CD4-positive, alpha-beta T cell treated with Interleukin-21 for 1 hour (primary cell): ENCODE results near the gene CAVIN2.

ENCODE experiments used
- DNase-seq: peaks from one replicate; pipeline ENCODE4 v3.0.0-alpha.2; 2020

CAVIN2 gene

GRCh38 chr2:191864628-191865374 lies 17.9 kb upstream of the CAVIN2 start:
- DNase-seq: no peak

GRCh38 chr2:191863988-191864387 lies 17.1 kb upstream of the CAVIN2 start:
- DNase-seq: no peak

GRCh38 chr2:191862156-191862775 lies 15.4 kb upstream of the CAVIN2 start:
- DNase-seq: no peak

- DNase-seq: no peak
These were observed 14.0 kb upstream of the CAVIN2 start for GRCh38 chr2:191860760-191861466.

GRCh38 chr2:191859681-191860080 lies 12.8 kb upstream of the CAVIN2 start:
- DNase-seq: no peak

- no peak for DNase-seq
These were observed 11.0 kb upstream of the CAVIN2 start for GRCh38 chr2:191857886-191858285.

- DNase-seq: no peak
These were observed 10.4 kb upstream of the CAVIN2 start for GRCh38 chr2:191857259-191857805.

- no peak for DNase-seq
These were observed 9.4 kb upstream of the CAVIN2 start for GRCh38 chr2:191856111-191856876.

- no peak for DNase-seq
These were observed 8.5 kb upstream of the CAVIN2 start for GRCh38 chr2:191855382-191855781.

GRCh38 chr2:191854382-191855372 lies 7.8 kb upstream of the CAVIN2 start:
- DNase-seq: no peak

GRCh38 chr2:191853843-191854242 lies 7.0 kb upstream of the CAVIN2 start:
- DNase-seq: no peak

- no peak for DNase-seq
These were observed 4.3 kb upstream of the CAVIN2 start for GRCh38 chr2:191851158-191851557.

- no peak for DNase-seq
These were observed 2.2 kb upstream of the CAVIN2 start for GRCh38 chr2:191848771-191849767.

- no peak for DNase-seq
These were observed 876 bp upstream of the CAVIN2 start for GRCh38 chr2:191847764-191848163.

- DNase-seq: no peak
These were observed 893 bp downstream of the CAVIN2 start for GRCh38 chr2:191845876-191846514.

GRCh38 chr2:191845248-191845715 lies 1.6 kb downstream of the CAVIN2 start:
- no peak for DNase-seq

GRCh38 chr2:191844706-191845105 lies 2.2 kb downstream of the CAVIN2 start:
- DNase-seq: no peak

- DNase-seq: no peak
These were observed 6.0 kb downstream of the CAVIN2 start for GRCh38 chr2:191840921-191841320.

- DNase-seq: no peak
These were observed 6.7 kb downstream of the CAVIN2 start for GRCh38 chr2:191839918-191840804.
